Lower lobe of right lung (tissue), 2 donors: ENCODE results near the gene ADGRL3. TPM values are rescaled to one million over a fixed set of nuclear protein-coding genes. Genes with fewer than 3 reads are reported as not detected.
"Not testable (repeated sequence)": the region's sequence is repeated elsewhere in the genome, so short reads cannot be mapped to it uniquely, and the experiment has no call there.

ENCODE experiments used
- ATAC-seq, 2 donors: fragments of 200-7000 bp; cut with Tn5 transposase; one replicate each; pipeline ENCODE4 v1.9.1; 2020 to 2022; ENCODE audit warnings: mild to moderate bottlenecking in 2 of 2, moderate library complexity in 2 of 2
- DNase-seq: peaks from one replicate; pipeline ENCODE4 v3.0.0-alpha.2; 2020
- H3K27ac ChIP-seq: fragments of 200-600 bp; one replicate; pipeline ENCODE4 v1.8.0; 2022
- H3K27me3 ChIP-seq: fragments of 200-600 bp; one replicate; pipeline ENCODE4 v1.8.0; 2022; ENCODE audit warnings: low read depth
- H3K36me3 ChIP-seq: fragments of 200-600 bp; one replicate; pipeline ENCODE4 v1.8.0; 2022; ENCODE audit warnings: mild to moderate bottlenecking
- H3K4me1 ChIP-seq: fragments of 200-600 bp; one replicate; pipeline ENCODE4 v1.8.0; 2022
- H3K4me3 ChIP-seq: fragments of 200-600 bp; one replicate; pipeline ENCODE4 v1.8.0; 2022; ENCODE audit warnings: mild to moderate bottlenecking
- H3K9me3 ChIP-seq: fragments of 200-600 bp; one replicate; pipeline ENCODE4 v1.8.0; 2022
- CTCF ChIP-seq: fragments of 200-600 bp; IDR thresholded peaks from one replicate; pipeline ENCODE4 v1.8.0; 2022; ENCODE audit warnings: antibody characterized with exemption, mild to moderate bottlenecking
- intact Hi-C: fragments of 100-400 bp; cut with DNase I; formaldehyde crosslinking; loops from one replicate; pipeline ENCODE4 v1.11.0; 2022
- total RNA-seq: library from RNA; stranded (reverse); fragmentation: NEBNext Ultra II Directional; extraction: Animal tissue kit (Norgen Biotek cat#: 25700); gene quantifications from one replicate; pipeline ENCODE4 v1.2.1, GENCODE V29; 2021
- donor health status: DM: no; HTN: yes; CAD: no; lungs with severe emphysema.

ADGRL3 gene
- total RNA-seq, 1 donor from 2014 or later: 6.0 TPM

GRCh38 chr4:61614231-61614630 is 414.1 kb downstream of the ADGRL3 start:
- Histone ChIP-seq H3K27me3 (no peaks in the 10 kb centered on the region), H3K4me1 (no peaks in the 10 kb centered on the region), H3K9me3 (no peaks in the 10 kb centered on the region), H3K27ac (no peak overlapping the region), H3K4me3 (no peak overlapping the region), H3K36me3 (no peaks in the 10 kb centered on the region)
- TF ChIP-seq CTCF: no peak
- intact Hi-C loops: no loop called here
- DNase-seq (no peak), ATAC-seq (no peak)

GRCh38 chr4:61619528-61619927 is 419.4 kb downstream of the ADGRL3 start:
- ATAC-seq: no peak
- H3K4me3 ChIP-seq: no peak overlapping the region
- no peak for TF ChIP-seq CTCF
- no peaks in the 10 kb centered on the region for H3K27me3 ChIP-seq
- no peaks in the 10 kb centered on the region for H3K36me3 ChIP-seq
- H3K27ac ChIP-seq: no peak overlapping the region
- H3K4me1 ChIP-seq: no peaks in the 10 kb centered on the region
- no peaks in the 10 kb centered on the region for H3K9me3 ChIP-seq
- intact Hi-C loops: no loop called here
- no peak for DNase-seq

DNA sequence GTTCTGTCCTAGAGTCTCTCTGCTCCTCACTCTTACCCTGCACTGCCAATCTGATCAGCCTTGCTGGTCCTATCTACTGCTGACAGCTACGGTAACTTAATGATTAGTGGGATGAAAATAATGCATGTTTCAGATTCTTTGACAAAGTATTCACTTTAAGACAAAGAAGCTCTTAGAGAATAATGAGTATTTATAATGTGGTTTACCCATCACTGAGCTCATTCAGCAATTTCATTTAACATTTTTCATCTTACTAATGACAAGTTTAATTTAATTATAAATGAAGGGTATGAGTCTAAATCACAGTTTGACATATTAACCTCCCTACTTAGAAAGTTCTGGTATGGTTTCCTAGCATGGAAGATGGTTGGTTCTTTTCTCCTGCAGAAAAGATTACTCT is 428.2 kb downstream of the ADGRL3 start:
- TF ChIP-seq CTCF: no peak
- Histone ChIP-seq H3K27me3 (no peaks in the 10 kb centered on the region), H3K9me3 (no peaks in the 10 kb centered on the region), H3K36me3 (no peaks in the 10 kb centered on the region), H3K27ac (no peak overlapping the region), H3K4me3 (no peak overlapping the region), H3K4me1 (no peaks in the 10 kb centered on the region)
- ATAC-seq: no peak
- DNase-seq: no peak
- intact Hi-C loops: no loop called here

DNA sequence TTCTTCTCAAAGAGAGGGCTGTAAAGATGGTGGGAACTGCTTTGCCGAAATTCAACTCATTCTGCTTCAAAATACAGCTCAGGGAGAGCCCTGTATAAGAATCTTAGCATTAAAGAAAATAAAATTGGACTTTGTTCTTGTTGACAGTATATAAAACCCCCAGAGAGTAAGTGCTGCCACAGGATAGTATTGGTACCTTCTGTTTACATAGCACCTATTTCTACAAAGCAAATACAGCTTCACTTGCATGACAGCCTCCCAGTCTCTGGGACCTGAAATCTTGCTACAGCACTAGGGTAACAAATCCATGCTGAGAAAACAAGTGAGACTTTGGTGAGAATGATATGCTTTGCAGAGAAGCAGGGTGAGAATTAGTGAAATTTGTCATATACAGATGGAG is 428.6 kb downstream of the ADGRL3 start:
- no peaks in the 10 kb centered on the region for H3K4me1 ChIP-seq
- H3K36me3 ChIP-seq: no peaks in the 10 kb centered on the region
- no peak overlapping the region for H3K27ac ChIP-seq
- H3K9me3 ChIP-seq: no peaks in the 10 kb centered on the region
- no peak for DNase-seq
- H3K27me3 ChIP-seq: no peaks in the 10 kb centered on the region
- ATAC-seq: no peak
- intact Hi-C loops: no loop called here
- H3K4me3 ChIP-seq: no peak overlapping the region
- no peak for TF ChIP-seq CTCF

DNA sequence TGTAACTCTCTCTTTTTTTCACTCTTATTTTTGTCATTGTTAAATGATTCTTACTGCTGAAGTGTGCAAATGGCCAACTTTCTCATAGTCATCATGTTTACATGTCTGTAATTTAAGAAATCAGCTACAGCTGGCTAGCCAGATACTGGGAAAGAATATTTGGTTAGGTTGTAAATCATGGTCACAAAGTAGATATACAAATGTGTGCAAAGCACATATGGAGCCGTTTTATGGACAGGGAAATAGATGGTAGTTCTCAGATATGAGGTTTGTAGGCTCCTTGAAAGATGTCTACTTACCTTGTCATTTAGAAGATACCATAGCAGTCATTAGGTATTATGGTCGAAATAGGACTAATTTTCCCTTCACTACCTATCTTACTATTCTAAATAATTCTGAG is 430.4 kb downstream of the ADGRL3 start:
- no peaks in the 10 kb centered on the region for H3K36me3 ChIP-seq
- H3K27me3 ChIP-seq: no peaks in the 10 kb centered on the region
- TF ChIP-seq CTCF: no peak
- no peaks in the 10 kb centered on the region for H3K9me3 ChIP-seq
- H3K4me1 ChIP-seq: no peaks in the 10 kb centered on the region
- DNase-seq (no peak), ATAC-seq (no peak)
- intact Hi-C loops: no loop called here
- H3K27ac ChIP-seq: no peak overlapping the region
- H3K4me3 ChIP-seq: no peak overlapping the region

GRCh38 chr4:61638591-61638990 is 438.5 kb downstream of the ADGRL3 start:
- ATAC-seq: no peak

GRCh38 chr4:61646746-61647350 is 446.7 kb downstream of the ADGRL3 start:
- DNase-seq, H3K4me1 ChIP-seq: not testable (repeated sequence)

More at GRCh38 chr4:61638591-61638990, 438.5 kb downstream of the ADGRL3 start:
- no peak for DNase-seq
- H3K4me1 ChIP-seq: no peaks in the 10 kb centered on the region
- TF ChIP-seq CTCF: no peak
- no peaks in the 10 kb centered on the region for H3K36me3 ChIP-seq
- H3K4me3 ChIP-seq: no peak overlapping the region
- no peaks in the 10 kb centered on the region for H3K9me3 ChIP-seq
- no peak overlapping the region for H3K27ac ChIP-seq
- H3K27me3 ChIP-seq: no peaks in the 10 kb centered on the region
- intact Hi-C loops: no loop called here

More at GRCh38 chr4:61646746-61647350, 446.7 kb downstream of the ADGRL3 start:
- H3K27me3 ChIP-seq, ATAC-seq, H3K4me3 ChIP-seq, intact Hi-C loops, H3K9me3 ChIP-seq, H3K27ac ChIP-seq, H3K36me3 ChIP-seq: not testable (repeated sequence)
